B cell (primary cell): Measurements from ENCODE around the gene APCDD1L. TPM values are rescaled to one million over a fixed set of nuclear protein-coding genes. Genes with fewer than 3 reads are reported as not detected.

ENCODE experiments used
- ATAC-seq: fragments of 200-7000 bp; cut with Tn5 transposase; one replicate; pipeline ENCODE4 v1.10.0; 2021; ENCODE audit warnings: low read depth, mild to moderate bottlenecking, moderate number of reproducible peaks, moderate library complexity
- CTCF ChIA-PET: fragments of 350-600 bp; sonication (Branson Sonifier 250); formaldehyde crosslinking; loops from one replicate; lab custom pipeline; 2021; ENCODE audit warnings: antibody characterized with exemption, inconsistent platforms; lab: Charles Lee
- POLR2A ChIA-PET: fragments of 350-600 bp; sonication (Branson Sonifier 250); formaldehyde crosslinking; loops from one replicate; lab custom pipeline; 2021; ENCODE audit warnings: antibody characterized with exemption; lab: Charles Lee
- DNase-seq: peaks from one replicate; pipeline ENCODE4 v3.0.0; 2013
- H2AFZ ChIP-seq: 2 replicates; pipeline ENCODE4 v1.6.1; 2012; ENCODE audit warnings: mild to moderate bottlenecking, low read depth, low read length; ENCODE audit not compliant: insufficient read depth, poor library complexity, severe bottlenecking
- H3K27ac ChIP-seq, 2 donors: 1 replicate in 1 of 2; 2 replicates in 1 of 2; pipeline ENCODE4 v1.5.1; 2012 to 2013; ENCODE audit warnings: low read length in 2 of 2, mild to moderate bottlenecking in 2 of 2, moderate library complexity in 1 of 2
- H3K27me3 ChIP-seq, 4 experiments: fragments of 200-600 bp in 1 of 4; sonication (generic) in 1 of 4; replicated peaks in 1 of 4; 1 replicate in 2 of 4; 2 replicates in 2 of 4; pipeline versions ENCODE4 v1.6.1 to v1.7.0; 2013 to 2016; ENCODE audit warnings: low read length in 3 of 4, mild to moderate bottlenecking in 2 of 4, mixed read lengths in 1 of 4, moderate library complexity in 1 of 4; ENCODE audit not compliant: insufficient read depth in 4 of 4, control insufficient read depth in 3 of 4; ENCODE audit errors: control extremely low read depth in 1 of 4
- H3K36me3 ChIP-seq, 2 experiments: replicated peaks in 1 of 2; 1 replicate in 1 of 2; 2 replicates in 1 of 2; pipeline versions ENCODE4 v1.6.1 to v1.7.1; 2013; ENCODE audit warnings: low read length in 1 of 2; ENCODE audit not compliant: insufficient read depth in 2 of 2, control insufficient read depth in 1 of 2; ENCODE audit errors: control extremely low read depth in 1 of 2, extremely low read depth in 1 of 2
- H3K4me1 ChIP-seq, 2 donors: fragments of 200-600 bp in 1 of 2; sonication (generic) in 1 of 2; 1 replicate in 1 of 2; 2 replicates in 1 of 2; pipeline versions ENCODE4 v1.5.1 to v1.6.1; 2013 to 2017; ENCODE audit warnings: low read length in 2 of 2; ENCODE audit not compliant: control insufficient read depth in 2 of 2, insufficient read depth in 2 of 2
- H3K4me2 ChIP-seq: replicated peaks from 2 replicates; pipeline ENCODE3; 2012; ENCODE audit warnings: mild to moderate bottlenecking, low read depth, low read length; ENCODE audit not compliant: poor library complexity, severe bottlenecking
- H3K4me3 ChIP-seq, 5 experiments: fragments of 200-600 bp in 1 of 5; sonication (generic) in 1 of 5; 1 replicate in 3 of 5; 2 replicates in 2 of 5; pipeline versions ENCODE4 v1.5.1 to v1.7.0; 2011 to 2016; ENCODE audit warnings: low read length in 4 of 5, mild to moderate bottlenecking in 4 of 5, low read depth in 2 of 5, control low read depth in 1 of 5, moderate library complexity in 1 of 5; ENCODE audit not compliant: insufficient read depth in 1 of 5; ENCODE audit errors: control extremely low read depth in 1 of 5, extremely low read depth in 1 of 5
- H3K79me2 ChIP-seq: fragments of 200-600 bp; sonication (generic); one replicate; pipeline ENCODE4 v1.6.0; 2016; ENCODE audit warnings: low read length; ENCODE audit not compliant: control insufficient read depth, insufficient read depth
- H3K9ac ChIP-seq: fragments of 200-600 bp; sonication (generic); 2 replicates; pipeline ENCODE4 v1.6.1; 2017; ENCODE audit warnings: mild to moderate bottlenecking, low read length, moderate library complexity
- H3K9me3 ChIP-seq, 3 donors: one replicate each; pipeline versions ENCODE4 v1.6.1 to v1.7.1; 2013; ENCODE audit warnings: low read length in 2 of 3; ENCODE audit not compliant: control insufficient read depth in 2 of 3, insufficient read depth in 1 of 3; ENCODE audit errors: control extremely low read depth in 1 of 3
- H4K20me1 ChIP-seq: 2 replicates; pipeline ENCODE4 v1.6.0; 2012; ENCODE audit warnings: mild to moderate bottlenecking, low read length; ENCODE audit not compliant: insufficient read depth, control insufficient read depth, poor library complexity, severe bottlenecking
- H3K27ac Mint-ChIP-seq: one replicate; pipeline ENCODE4 v1.8.0; 2021; ENCODE audit warnings: mixed read lengths
- H3K27me3 Mint-ChIP-seq: one replicate; pipeline ENCODE4 v1.8.0; 2021; ENCODE audit warnings: mixed read lengths
- H3K4me1 Mint-ChIP-seq: one replicate; pipeline ENCODE4 v1.8.0; 2021; ENCODE audit warnings: mixed read lengths
- H3K4me3 Mint-ChIP-seq: one replicate; pipeline ENCODE4 v1.8.0; 2021; ENCODE audit warnings: mixed read lengths
- H3K9me3 Mint-ChIP-seq: one replicate; pipeline ENCODE4 v1.8.0; 2022; ENCODE audit warnings: mixed read lengths; ENCODE audit not compliant: insufficient read depth
- CTCF ChIP-seq: fragments of 200-600 bp; IDR thresholded peaks from one replicate; pipeline ENCODE4 v1.8.0; 2022; ENCODE audit warnings: antibody characterized with exemption, mild to moderate bottlenecking
- EZH2 ChIP-seq: IDR thresholded peaks from 2 replicates; pipeline ENCODE4 v1.6.1; 2012; ENCODE audit warnings: borderline replicate concordance, low read depth, mild to moderate bottlenecking, moderate library complexity, low read length; ENCODE audit not compliant: insufficient read depth, poor library complexity, severe bottlenecking
- WGBS: methylation state at CpG from one replicate; pipeline ENCODE4 v1.1.5; 2013; ENCODE audit warnings: missing lambda C conversion rate; ENCODE audit not compliant: insufficient coverage; 5-methylcytosine and 5-hydroxymethylcytosine counted together
- intact Hi-C: fragments of 100-400 bp; cut with micrococcal nuclease; formaldehyde crosslinking; loops from one replicate; pipeline ENCODE4 v1.10.0; 2022
- polyA plus RNA-seq: library from polyadenylated mRNA; depleted of rRNA; stranded (reverse); fragments of >200 nt; gene quantifications from 2 replicates; pipeline ENCODE4 v1.2.3, GENCODE V29; 2012
- total RNA-seq, 2 donors: library from RNA; stranded (reverse); fragments of 120-200 nt in 1 of 2; gene quantifications; 1 replicate in 1 of 2; 2 replicates in 1 of 2; pipeline versions ENCODE4 v1.2.3 to v1.2.4, GENCODE V29; 2013 to 2022

APCDD1L gene
- total and polyA plus RNA-seq, 2 donors (not counting 1 experiment from before 2014, with no cell fraction given): not detected

DNA sequence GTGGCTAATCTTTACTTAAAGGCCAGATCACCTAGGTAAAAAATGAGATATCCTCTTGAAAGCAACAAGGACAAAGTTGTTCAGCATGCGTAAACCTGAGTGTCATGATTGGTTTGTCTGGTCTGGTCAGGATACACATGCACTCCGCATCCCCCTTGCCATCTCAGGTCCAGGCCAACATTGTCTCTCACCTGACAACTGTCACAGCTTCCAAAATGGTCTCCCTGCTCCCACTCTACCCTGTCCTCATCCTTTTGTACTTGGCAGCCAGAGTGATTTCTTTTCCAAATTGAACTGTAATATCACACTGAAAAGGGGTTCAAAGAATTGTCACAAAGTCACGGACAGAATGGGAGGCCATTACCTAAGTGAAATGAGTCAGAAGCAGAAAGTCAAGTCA is 21.1 kb upstream of the APCDD1L start:
- intact Hi-C loops: no loop called here
- H3K27me3 Mint-ChIP-seq: peaks cover 3% of the 10 kb centered on the region
- Histone ChIP-seq H2AFZ (no peak overlapping the region), H3K27ac (no peak overlapping the region), H3K9ac (no peak overlapping the region), H3K4me2 (no peak overlapping the region), H4K20me1 (no peaks in the 10 kb centered on the region), H3K9me3 (peaks cover 5 to 11% (median 9%) of the 10 kb centered on the region in 3 donors), H3K4me3 (no peak overlapping the region), H3K27me3 (peaks cover 0 to 7% (median 1%) of the 10 kb centered on the region in 4 experiments), H3K79me2 (no peaks in the 10 kb centered on the region), H3K36me3 (no peaks in the 10 kb centered on the region), H3K4me1 (no peaks in the 10 kb centered on the region)
- ATAC-seq: no peak
- ChIA-PET POLR2A (no interaction called here), CTCF (no interaction called here)
- TF ChIP-seq EZH2 (no peak), CTCF (no peak)
- H3K4me3 Mint-ChIP-seq: no peak overlapping the region
- no peaks in the 10 kb centered on the region for H3K4me1 Mint-ChIP-seq
- 96% methylated on average over 2 of the region's 3 CpGs for WGBS
- peaks cover 15% of the 10 kb centered on the region for H3K9me3 Mint-ChIP-seq
- H3K27ac Mint-ChIP-seq: no peak overlapping the region
- DNase-seq: no peak

GRCh38 chr20:58531657-58532056 is 16.5 kb upstream of the APCDD1L start:
- Histone ChIP-seq H2AFZ (no peak overlapping the region), H3K27me3 (peaks cover 0 to 5% (median 1%) of the 10 kb centered on the region in 4 experiments), H3K4me1 (no peaks in the 10 kb centered on the region), H4K20me1 (no peaks in the 10 kb centered on the region), H3K27ac (no peak overlapping the region), H3K36me3 (no peaks in the 10 kb centered on the region), H3K4me2 (no peak overlapping the region), H3K9ac (no peak overlapping the region), H3K9me3 (peaks cover 1 to 25% (median 8%) of the 10 kb centered on the region in 3 donors), H3K79me2 (no peaks in the 10 kb centered on the region), H3K4me3 (no peak overlapping the region)
- POLR2A ChIA-PET: no interaction called here
- intact Hi-C loops: no loop called here
- H3K27ac Mint-ChIP-seq: no peak overlapping the region
- H3K4me1 Mint-ChIP-seq: no peaks in the 10 kb centered on the region
- TF ChIP-seq CTCF (no peak), EZH2 (no peak)
- H3K27me3 Mint-ChIP-seq: no peaks in the 10 kb centered on the region
- DNase-seq (no peak), ATAC-seq (no peak)
- CTCF ChIA-PET: no interaction called here
- no peak overlapping the region for H3K4me3 Mint-ChIP-seq
- H3K9me3 Mint-ChIP-seq: peaks cover 20% of the 10 kb centered on the region
